Astrocyte of the spinal cord (primary cell): ENCODE data around the gene DSEL.

ENCODE experiments used
- DNase-seq: peaks from one replicate; pipeline ENCODE4 v3.0.0; 2011; ENCODE audit warnings: low read depth, low spot score
- H3K4me3 ChIP-seq: 2 replicates; pipeline ENCODE4 v1.5.1; 2011; ENCODE audit warnings: low read depth, mild to moderate bottlenecking, low read length, moderate library complexity
- in situ Hi-C: cut with HindIII; loops from 2 replicates; pipeline ENCODE4 v1.10.0; 2017; ENCODE audit warnings: low sequenced_read_pairs
- TF ChIP-seq, protein P1 (sequence below): IDR thresholded peaks from 2 replicates; pipeline ENCODE4 v1.5.1; 2012; ENCODE audit warnings: low read depth, mild to moderate bottlenecking, low read length, inconsistent platforms

Gene DSEL

DNA sequence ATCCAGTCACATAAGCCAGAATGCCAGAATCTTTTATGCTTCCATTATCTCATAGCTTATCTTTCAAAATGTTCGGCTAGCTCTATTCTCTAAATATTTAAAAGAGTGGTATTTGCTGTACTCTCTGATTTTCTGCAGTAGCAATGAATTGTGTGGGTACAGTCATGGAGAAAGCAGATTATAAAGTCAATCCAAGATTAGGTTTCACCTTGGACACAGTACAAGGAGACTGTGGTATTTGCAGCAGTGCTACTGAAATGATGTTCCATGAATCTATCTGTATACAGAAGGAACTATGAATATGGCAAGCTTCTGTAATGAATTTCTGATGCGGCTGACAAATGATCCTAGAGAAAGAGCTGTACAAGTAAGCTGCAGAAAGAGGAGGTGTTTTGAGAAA, 15.4 kb upstream of the DSEL start:
- in situ Hi-C loops, result no loop called here
- no peak for DNase-seq
- TF ChIP-seq, protein P1, sequence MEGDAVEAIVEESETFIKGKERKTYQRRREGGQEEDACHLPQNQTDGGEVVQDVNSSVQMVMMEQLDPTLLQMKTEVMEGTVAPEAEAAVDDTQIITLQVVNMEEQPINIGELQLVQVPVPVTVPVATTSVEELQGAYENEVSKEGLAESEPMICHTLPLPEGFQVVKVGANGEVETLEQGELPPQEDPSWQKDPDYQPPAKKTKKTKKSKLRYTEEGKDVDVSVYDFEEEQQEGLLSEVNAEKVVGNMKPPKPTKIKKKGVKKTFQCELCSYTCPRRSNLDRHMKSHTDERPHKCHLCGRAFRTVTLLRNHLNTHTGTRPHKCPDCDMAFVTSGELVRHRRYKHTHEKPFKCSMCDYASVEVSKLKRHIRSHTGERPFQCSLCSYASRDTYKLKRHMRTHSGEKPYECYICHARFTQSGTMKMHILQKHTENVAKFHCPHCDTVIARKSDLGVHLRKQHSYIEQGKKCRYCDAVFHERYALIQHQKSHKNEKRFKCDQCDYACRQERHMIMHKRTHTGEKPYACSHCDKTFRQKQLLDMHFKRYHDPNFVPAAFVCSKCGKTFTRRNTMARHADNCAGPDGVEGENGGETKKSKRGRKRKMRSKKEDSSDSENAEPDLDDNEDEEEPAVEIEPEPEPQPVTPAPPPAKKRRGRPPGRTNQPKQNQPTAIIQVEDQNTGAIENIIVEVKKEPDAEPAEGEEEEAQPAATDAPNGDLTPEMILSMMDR, result no peak
- no peak overlapping the region for H3K4me3 ChIP-seq

DNA sequence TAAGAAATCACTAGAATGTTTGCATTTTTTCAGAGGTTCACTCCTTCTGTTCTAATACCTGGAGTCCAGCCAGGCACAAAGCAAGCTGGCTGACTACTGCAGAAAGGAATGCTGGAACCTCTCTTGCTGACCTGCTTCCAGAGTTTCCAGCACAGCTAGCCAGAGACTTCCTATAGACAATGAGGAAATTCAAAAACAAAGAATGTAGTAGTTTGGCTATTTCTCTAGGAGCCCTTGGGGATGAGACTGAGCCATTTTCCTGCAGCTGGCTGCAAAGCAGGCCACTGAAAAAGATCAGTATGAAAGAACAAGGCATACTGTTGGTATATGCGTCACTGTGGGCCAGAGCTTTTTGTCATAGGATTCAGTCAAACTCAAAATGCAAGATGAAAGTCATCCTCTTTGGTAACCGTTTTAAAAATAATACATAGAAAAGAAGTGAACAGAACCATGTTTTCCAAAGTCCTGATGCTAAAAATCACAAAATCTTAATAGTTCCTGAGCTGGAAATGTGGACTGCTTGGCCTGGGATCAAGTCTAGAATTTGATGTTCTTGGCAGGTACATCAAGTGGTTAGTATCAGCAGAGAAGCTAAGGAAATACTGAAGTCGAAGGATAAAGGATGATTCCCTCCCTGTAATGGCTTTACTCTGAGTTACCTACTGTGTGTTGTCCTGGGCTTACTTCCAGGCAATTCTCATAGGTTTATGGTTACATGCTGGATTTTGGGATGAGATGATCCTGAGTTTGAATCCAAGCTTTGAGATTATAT, 9.0 kb upstream of the DSEL start:
- in situ Hi-C loops, result no loop called here

DNA sequence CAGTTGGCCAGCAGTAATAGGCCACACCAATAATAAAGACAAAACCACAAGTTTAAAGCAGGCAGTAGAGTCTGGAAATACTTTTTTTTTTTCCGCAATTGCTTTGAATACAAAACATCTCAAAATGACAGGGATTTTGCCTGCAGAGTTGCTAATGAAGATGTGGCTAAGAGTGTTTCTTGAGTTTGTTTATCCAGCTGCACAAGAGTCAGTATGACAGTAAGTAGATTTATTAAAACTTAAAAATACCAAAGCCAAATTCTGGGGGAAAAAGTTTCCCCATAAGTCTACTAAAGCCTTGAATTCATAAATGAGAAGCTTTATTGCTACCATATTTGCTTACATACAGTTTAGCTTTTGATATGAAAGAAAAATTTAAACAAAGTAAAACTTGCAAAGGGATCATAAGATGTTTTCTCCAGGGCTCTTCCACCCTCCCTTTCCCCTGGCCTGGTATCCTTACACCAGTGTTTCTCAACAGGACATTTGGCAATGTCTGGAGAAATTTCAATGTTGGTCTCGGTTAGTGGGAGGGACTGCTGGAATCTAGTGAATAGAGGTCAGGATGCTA, 3.9 kb upstream of the DSEL start:
- no peak overlapping the region for H3K4me3 ChIP-seq
- in situ Hi-C loops, result no loop called here
- peak; percentile 81 for DNase-seq
- TF ChIP-seq, protein P1, result no peak

More for the DNA sequence above, 9.0 kb upstream of the DSEL start:
- DNase-seq, result peak; percentile 98
- H3K4me3 ChIP-seq, result no peak overlapping the region
- TF ChIP-seq, protein P1, result no peak

DNA sequence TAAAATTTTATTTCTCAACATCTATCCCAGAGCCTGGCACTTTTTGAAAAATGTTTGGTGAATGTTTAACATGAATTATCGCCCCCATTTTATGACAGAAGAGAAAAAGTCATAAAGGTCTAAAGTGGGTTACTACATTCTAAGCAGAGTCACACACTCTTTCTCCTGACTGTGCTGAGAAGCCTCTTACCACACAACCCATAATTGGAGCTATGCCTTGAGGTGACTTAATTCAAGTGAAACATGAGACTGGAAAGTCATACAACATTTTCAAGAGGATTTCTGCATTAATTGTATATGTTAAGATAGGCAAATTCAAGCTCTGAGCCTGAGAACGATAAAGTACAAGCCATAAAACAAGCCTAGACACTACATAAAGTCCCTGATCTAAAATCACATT, 3.1 kb upstream of the DSEL start:
- peak; percentile 82 for DNase-seq
- no peak overlapping the region for H3K4me3 ChIP-seq
- TF ChIP-seq, protein P1, result no peak
- in situ Hi-C loops, result no loop called here

DNA sequence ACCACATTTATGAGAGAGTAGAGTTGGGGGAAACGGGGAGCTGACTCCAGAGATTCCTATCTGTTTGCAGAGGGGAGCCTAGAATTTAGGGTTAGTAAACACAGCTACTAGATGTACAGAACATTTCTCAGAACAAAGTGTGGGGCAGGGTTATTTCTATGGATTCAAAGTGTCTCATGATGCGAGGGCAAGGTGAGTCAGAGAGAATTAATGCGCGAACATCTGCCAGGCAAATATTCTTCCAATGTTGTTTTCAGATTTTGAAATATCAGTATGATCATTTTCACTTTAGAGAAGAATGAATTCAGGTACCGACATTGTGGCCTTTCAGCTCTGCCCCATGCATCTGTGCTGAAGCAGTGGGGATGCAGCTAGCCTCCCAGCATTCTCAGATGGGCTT, 2.0 kb upstream of the DSEL start:
- no peak overlapping the region for H3K4me3 ChIP-seq
- in situ Hi-C loops, result no loop called here
- DNase-seq, result no peak
- TF ChIP-seq, protein P1, result no peak

DNA sequence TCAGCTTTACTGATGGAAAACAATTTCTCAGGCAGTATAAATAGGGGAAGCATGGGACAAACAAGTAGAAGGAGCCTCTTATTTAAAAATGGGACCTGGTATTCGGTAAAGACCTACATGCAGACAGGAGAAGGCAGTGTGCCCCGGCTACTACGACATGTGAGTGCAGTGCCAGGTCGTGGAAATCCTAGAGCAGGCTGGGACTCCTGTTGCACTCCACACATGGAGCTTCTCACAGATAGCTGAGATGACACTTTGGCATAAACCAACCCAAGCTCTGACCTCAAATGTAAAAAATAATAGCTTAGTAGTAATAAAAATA, 885 bp upstream of the DSEL start:
- in situ Hi-C loops, result no loop called here

More for the DNA sequence above, 885 bp upstream of the DSEL start:
- TF ChIP-seq, protein P1, result no peak
- DNase-seq, result no peak
- peak overlapping the region; percentile 62 for H3K4me3 ChIP-seq
